Activated T-cell treated with anti-CD3 and anti-CD28 coated beads for 24 hours (primary cell): ENCODE measurements around the gene VPS51.
A peak's percentile ranks its signal among the peaks of the same experiment; 100 is the strongest.

Experiments used
- DNase-seq: peaks from one replicate; pipeline ENCODE4 v3.0.0-alpha.2; 2020; ENCODE audit warnings: low read depth

VPS51 gene

DNA sequence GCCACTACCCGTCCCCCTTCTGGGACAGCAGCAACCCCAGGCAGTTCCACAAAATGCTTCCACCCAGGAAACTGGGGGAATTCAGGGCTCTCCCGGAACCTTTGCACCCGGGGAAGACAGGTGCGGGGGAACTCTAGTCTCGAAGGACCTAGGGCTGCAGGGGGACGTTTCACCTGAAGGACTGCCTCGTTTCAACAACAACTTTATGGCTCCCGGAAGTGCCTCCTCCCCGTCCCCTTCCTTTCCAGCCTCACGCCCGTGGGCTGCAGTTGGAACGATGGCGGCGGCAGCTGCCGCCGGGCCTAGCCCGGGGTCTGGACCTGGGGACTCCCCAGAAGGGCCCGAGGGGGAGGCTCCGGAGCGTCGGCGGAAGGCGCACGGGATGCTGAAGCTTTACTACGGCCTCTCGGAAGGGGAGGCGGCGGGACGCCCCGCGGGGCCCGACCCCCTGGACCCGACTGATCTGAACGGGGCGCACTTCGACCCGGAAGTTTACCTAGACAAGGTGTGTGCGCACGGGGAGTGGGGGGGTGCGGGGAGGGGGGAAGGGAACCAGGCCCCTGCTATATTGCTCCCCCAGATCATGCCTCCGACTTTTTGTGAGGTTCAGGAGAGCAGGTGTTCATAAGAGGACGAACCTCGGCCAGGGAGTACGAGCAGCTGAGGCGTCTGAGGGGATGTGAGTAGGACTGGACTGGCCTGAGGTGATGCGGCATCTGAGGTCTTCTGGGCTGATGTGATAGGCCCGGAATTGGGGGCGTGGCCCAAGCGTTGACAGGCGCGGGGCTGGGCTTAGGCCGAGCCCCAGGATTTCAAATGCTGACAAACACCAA lies at the start of gene VPS51:
Gene VPS51, plus strand, starts transcription at position 241 of the 833 bp plus-strand sequence. Its CDS starts 37 bp downstream, at position 278.
- DNase-seq: peak; percentile 77

DNA sequence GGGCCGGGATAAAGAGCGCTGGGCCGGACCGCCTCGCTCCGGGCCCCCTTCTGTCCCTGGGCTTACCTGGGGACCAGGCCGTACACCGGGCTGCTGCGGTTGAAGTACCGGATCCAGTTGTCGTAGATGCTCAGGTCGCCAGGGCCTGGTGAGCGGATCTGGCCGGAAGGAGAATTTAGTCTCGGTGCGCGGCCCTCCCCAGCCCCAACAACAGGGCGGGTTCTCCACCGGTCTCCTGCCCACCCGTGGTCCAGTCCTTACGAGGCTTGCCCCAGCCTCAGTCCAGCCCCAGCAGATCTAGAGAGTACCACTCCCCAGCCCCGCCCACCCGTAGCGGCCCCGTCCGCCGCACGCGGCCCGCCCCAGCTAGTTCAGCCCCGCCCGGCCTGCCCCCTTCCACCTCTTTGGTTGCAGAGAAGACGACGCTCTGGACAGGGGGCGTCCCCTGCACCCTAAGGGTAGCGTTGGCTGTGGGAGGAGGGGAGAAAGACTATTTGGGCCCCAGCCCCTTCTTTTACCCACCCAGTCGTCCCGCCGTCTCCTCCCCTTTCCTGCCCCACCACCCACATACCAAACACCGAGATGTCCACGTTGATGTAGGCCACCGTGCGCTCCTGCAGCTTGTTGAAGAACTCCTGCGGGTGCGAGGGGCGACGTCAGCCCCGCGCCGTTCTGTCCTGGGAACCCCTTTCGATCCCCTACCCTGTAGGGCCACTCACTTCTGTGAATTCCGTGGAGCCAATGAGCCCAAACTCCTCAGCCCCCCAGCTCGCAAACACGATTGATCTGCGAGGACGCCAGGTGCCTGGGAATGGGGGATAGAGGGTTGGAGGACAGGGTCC lies 48.2 kb upstream of the VPS51 start:
- DNase-seq: peak; percentile 13

DNA sequence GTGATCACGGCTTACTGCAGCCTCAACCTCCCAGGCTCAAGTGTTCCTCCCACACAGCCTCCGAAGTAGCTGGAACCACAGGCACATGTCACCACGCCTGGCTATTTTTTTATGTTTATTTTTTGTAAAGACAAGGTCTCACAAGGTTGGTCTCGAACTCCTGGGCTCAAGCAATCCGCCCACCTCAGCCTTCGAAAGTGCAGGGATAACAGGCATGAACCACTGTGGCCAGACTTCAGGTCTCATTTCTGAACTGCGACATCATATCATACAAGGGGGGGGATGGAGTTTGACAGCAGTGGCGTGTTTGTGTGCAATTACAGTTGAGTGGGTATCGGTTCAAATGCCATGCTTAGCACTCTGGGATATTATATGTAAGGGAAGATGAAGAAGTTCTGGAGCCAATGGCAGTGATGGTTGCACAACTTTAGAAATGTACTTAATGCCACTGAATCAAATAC lies 44.6 kb upstream of the VPS51 start:
- no peak for DNase-seq

DNA sequence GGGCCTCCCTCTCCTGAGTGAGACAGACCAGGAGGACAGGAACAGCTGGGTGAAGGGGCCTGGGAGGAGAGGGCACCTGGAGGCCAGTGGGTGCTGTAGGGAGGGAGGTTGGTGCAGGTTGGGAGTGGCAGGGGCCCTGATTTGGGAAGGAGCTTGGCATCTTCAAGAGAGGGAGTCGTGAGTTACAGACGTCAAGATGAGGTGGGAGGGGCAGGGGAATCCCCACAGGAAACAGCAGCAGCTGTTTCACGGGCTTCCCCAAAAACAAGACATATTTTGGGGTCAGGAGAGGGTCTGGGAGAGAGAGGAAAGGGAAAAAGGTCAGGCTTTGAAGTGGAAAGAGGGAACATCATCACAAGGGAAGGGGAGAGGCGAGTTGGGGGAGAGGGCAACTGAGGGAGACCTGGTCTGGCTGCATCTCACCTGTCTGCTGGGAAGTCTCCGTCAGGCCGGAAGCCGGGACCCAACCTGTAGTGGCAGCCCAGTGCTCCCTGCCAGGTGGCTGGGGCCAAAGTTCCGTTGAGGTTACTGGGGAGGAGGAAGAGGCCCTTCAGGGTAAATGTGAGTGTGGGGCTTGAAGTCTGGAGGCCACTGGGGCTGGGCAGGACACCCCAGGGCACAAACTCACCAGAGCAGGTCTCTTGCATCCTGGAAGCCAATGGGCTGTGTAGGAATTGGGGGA lies 42.0 kb upstream of the VPS51 start:
- no peak for DNase-seq

DNA sequence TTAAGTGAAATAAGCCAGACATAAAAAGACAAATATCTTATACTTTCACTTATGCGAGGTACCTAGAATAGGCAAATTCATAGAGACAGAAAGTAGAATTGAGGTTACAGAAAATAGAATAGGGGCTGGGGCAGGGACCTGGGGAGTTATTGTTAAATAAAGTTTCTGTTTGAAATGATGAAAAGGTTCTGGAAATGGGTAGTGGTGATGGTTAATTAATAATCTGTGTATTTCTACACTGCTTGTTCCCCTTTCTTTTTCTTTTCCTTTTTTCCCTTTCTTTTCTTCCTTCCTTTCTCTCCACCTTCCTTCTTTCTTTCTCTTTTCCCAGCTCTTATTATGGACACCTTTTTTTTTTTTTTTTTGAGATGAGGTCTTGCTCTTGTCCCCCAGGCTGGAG lies 40.5 kb upstream of the VPS51 start:
- no peak for DNase-seq

DNA sequence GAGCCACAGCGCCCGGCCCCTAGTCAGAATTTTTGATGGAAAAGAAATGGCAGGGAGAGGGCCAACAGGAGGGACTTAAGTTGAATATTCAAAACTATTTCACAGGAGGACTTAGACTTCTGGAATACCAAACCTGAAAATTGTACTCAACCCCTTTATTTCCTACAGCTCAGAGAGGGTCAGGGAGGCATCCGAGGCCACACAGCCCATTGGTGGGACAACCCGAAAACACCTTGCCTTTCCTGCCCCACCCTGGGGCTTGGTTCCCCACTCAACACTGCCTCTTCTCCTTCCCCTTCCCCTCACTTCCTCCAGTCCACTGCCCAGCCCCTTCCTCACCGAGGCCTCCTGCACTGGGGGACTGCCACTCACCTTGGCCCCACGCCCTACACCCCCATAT lies 39.0 kb upstream of the VPS51 start:
- no peak for DNase-seq

DNA sequence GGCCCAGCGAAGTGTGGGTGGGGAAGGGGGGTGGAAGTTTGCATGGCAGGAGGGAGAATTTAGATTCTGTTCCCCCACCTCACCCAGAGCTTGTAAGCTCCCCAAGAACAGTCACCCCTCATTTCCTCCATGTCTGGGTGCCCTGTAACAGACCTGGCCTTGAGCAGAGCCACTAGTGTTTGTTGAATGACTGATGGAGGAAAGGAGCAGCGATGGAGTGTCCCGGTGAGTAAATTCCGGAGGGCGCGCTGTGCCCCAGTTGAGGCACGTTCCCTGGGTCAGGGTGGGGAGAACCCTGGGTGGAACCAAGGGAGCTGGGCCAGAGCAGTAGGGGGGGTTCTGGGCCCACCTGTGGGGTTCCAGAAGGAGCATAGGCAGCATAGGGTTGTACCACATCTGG lies 38.5 kb upstream of the VPS51 start:
- DNase-seq: no peak

DNA sequence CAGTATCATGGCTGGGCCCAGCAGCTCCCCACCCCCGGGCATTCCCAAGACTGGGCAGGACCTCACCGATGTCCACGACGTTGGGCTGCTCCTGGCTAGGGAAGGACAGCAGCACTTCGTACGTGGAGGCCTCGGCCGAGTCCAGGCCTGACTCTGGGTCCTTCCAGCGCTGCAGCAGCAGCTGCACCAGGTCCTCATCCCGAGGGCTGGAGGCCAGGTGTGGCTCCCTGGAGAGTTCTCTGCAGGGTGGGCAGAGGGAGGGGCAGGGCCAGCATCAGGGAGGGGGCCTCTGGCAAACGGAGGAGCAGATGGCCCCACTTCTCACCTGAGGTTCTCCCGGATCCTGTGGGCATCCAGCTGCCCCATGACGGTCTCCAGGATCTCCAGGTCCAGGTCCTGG lies 38.0 kb upstream of the VPS51 start:
- DNase-seq: no peak

DNA sequence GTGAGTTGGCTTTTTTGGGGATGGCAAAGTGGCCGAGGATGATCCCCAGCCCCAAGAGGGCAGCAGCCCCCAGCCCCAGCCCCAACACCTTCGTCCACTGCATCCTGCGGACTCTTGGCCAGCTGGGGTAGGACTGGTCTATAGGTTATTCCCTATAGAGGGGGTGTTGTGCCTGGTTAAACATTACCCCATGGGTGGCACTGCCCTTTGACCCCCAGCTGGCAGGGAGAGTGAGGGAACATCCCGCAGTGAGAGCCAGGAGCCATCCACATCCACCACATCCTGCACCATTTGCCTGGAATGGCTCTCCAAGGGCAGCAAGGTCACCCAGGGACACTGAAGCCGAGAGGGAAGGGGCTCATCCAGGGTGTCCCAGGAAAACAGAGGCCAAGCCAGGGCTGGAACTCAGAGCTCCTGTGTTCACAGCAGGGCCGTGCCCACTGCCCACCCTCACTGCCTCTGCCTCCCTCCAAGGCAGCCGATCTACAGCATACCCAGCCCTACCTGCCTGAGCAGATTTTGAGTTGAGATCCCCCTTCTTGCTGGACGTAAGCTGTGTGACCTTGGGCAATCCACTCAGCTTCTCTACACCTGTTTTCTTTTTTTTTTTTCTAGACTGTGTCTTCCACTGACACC lies 37.5 kb upstream of the VPS51 start, which contains the start of gene NAALADL1:
Gene NAALADL1, minus strand, starts transcription at position 135 of the 636 bp plus-strand sequence. Its CDS starts 32 bp downstream, at position 103.
- no peak for DNase-seq

DNA sequence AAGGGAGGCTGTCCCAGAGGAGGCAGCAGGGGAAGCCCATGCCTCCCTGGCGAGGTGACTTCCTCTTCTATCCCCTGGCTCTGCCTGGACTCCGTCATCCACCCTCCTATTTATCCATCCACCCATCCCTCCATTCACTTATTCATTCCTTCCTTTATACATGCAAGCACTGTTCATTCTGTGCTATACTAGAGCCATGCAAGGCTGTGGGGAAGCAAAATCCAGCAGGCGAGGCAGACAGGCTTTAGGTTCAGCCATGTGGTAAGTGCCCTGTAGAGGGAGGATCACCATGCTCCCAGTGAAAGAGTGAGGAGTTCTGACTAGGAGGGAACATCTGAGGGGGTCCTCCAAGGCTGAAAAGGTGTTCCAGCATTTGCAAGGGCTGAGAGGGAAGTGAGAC lies 36.5 kb upstream of the VPS51 start:
- no peak for DNase-seq

DNA sequence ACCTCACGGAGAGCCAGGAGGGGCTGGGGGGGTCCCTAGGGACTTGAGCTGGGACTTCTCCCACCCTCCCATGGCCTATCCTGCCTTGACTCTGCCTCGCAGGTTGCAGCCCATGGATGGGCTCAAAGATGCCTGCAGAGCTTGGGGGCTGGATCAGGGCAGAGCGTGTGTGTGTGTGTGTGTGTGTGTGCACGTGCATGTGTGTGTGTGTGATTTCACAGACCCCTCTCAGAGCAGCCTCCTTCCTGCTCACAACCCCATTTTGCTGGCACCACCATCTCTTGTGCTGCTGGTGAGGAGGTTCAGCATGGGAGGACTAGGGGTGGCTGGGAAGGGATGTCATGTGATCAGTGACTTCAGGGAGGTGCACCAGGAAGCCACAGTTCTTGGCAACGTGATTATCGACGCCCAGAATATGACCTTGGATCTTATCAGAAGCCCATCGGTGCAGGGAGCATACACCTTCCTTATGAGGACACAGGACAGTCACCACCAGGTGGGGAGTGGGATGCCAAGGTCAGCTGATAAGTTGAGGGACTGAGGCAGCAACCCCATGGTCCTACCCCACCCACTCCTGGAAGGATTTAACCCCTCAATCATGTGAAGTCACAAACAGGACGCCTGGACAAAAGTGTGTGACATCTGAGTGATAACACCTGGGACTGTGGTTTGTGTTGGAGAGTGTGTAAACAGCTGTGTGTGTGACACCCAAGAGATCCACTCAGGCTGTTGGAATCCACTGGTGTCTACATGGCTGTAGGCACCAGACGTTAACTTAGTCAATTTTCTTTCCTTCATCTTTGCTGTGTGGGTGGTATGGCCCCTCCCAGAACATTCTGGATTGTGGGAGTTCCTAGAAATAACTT lies 35.8 kb upstream of the VPS51 start:
- DNase-seq: no peak

DNA sequence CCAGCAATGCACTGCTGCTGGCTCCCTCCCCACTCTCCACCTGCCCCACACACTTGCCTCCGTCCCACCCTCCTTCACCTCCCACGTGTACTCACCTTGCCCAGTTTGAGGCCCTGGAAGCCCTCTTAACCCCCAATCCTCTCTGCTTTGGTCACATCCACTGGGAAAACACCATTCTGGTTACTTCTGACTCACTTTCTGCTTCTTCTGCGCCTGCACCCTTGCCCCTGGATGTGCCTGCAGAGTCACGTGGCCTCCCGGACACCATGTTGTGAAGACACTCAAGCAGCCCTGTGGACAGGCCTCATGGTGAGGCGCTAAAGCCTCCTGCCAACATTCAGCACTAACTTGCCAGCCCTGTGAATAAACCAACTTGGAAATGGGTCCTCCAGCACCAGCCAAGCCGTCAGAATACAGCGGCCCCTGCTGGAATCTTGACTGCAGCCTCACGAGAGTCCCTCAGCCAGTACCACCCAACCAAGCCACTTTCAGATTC lies 35.1 kb upstream of the VPS51 start:
- DNase-seq: no peak

DNA sequence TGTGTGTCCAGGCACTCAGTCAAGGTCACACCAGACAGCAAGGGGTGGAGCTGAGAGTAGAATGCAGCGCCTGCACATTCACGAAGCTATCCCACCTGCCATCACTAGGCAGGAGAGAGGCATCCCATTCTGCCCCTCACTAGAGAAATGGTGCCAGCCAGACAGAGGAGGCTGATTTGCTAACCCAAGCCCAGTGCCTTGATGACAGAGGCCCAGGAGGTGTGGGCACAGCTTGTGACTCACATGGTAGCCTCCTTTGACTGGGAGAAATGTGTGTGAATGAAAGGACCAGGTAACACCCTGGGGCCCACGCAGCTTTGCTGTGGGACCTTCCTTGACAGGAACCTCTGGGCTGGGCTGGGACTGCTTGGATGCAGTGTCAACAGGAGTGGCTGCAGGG lies 32.5 kb upstream of the VPS51 start:
- no peak for DNase-seq

DNA sequence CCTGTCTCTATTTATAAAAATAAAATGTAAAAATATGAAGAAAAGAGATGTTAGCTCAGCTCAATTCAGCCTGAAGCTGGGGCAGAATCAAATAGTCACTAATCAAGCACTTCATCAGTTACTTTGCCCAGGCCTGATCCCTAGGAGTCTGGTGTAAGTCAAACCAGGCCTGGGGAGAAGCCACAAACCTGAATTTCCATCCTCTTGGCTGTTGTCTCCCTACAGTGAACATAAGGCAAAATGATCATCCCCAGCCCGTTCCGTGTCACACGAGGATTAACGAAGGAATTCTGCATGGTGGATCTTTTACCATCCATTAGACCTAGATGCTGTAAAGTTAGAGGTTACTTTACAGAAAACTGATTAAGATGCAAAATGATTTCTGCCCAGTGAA lies 31.2 kb upstream of the VPS51 start:
- no peak for DNase-seq

DNA sequence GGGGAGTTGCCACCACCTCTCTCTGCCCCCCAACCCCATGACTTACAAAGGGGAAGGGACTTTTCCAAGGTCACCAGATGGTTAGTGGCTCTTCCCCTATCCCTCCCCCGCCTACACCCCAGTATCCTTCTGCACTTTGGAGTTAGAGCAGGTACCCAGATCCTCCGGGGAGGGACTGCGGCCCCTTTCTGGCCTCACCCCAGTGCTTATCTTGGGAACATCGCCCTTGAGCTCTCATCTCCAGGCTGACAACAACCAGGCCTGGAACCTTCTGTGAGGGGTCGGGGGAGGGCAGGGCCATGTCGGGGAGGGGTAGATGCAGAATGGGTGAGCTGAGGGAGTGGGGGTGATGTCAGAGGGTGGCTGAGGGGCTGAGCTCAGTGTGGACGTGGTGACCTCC lies 30.2 kb upstream of the VPS51 start:
- no peak for DNase-seq

DNA sequence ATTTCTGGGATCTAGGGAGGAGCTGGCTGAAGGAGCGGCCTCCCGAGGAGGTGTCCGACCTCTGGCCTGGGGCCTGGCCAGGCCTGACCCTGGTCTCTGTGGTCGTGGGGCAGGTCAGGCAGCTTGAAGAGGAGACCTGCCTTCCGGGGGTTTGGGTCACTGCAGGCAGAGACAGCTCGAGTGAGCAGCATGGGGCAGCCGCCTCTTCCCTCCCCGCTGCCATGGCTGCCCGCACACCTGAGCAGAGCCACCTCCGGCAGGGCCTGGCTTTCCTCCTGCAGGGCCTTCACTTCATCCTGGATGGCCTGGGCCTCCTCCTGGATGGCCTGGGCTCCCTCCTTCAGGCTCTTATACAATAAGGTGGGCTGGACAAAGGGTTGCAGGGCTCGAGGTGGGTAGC lies 29.7 kb upstream of the VPS51 start:
- DNase-seq: no peak

DNA sequence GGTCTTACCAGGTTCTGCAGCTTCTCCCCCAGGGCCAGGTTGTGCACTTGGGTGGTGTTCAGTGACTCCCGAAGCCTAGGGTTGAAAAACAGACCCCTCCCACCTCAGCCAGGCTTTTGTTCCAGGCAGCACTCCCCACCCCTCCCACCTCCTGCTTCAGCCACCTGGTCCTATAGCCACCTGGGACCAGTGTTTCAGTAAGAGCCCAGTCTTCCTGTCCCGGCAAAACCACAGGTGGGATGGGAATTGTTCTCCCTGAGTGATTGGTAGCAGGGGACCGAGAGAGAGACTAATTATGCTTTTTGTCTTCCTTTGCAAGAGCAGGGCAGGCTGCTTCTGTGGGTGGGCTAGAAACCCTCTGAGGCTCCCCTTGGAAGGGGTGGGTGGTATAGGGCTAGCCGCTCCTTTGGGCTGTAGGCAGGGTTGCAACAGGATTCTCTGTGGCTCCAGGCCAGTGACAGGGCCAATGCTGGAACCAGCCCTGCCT lies 29.2 kb upstream of the VPS51 start:
- DNase-seq: no peak

DNA sequence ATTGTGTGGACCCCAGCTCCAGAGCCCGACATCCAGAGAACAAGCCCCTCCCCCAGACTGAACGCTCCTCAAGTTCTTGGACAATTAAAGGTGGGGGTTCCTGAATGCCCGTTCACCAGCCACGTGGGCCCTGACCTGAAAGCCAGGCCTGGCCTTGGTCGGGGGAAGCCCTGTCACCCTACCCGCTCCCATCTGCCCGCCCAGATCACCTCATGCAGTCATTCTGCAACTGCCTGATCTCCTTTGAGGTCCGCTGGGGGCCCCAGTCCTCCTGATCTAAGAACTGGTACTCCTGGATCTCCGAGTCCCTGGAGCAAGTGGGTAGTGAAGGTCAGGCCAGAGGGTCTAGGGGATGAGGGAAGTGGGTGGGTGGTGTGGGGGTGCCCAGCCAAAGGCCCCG lies 28.6 kb upstream of the VPS51 start:
- no peak for DNase-seq

DNA sequence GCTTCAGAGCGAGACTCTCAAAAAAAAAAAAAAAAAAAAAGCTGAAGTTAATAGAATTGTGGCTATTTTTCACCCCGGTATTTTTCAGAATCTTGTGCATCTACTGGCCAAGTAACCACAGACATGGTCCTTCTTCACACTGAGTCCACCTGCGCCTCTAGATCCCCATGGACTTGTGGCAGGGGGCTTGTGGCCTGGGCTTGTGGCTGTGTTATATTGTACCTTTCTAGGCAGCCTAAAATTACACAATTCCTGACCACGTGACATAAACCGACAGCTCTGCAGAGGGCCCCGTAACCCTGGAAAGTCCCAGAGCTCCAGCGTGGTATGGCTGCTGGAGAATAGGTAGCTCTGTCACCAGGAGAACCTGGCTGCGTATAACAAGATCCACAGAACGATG lies 26.8 kb upstream of the VPS51 start:
- no peak for DNase-seq

DNA sequence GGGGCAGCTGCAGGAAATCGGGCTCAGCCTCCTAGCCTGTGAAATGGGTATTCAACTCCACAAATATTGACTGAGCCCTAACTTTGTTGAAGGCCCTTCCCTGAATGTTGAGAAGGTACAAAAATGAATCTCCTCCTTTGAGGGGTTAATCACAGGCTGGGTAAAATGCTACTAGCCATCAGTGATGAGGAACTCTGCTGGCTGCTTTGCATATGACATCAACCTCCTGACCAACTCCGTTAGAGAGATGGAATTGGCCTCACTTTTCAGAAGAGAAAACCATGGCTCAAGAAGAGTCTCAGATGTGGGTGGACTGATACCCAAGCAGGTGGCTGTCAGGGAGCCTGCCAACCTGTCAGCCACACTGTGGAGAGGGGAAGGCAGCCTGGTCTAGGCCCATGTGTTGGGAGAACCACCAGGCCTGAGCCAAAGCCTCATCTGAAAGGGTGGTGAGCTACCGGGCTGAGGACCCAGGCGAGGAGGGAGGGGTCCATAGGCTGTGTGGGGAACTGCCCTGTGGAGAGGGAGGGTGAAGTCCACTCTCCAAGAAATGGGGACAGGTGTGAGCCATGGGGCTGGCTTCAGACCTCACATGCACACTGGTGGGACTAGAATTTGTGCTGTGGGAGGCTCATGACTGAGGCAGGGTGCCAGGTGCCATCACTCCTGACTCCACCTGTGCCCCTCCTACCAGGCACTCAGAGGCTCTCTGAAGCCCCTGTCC lies 23.9 kb upstream of the VPS51 start:
- DNase-seq: no peak
